ENCODE measurements around the gene ANGPTL1. TPM values are rescaled to one million over a fixed set of nuclear protein-coding genes. Genes with fewer than 3 reads are reported as not detected.

Gene ANGPTL1
- total and polyA plus RNA-seq, 2 of the 8 experiments (the other 6 are each of a cell fraction or from before 2014, with no cell fraction given), result not detected

DNA sequence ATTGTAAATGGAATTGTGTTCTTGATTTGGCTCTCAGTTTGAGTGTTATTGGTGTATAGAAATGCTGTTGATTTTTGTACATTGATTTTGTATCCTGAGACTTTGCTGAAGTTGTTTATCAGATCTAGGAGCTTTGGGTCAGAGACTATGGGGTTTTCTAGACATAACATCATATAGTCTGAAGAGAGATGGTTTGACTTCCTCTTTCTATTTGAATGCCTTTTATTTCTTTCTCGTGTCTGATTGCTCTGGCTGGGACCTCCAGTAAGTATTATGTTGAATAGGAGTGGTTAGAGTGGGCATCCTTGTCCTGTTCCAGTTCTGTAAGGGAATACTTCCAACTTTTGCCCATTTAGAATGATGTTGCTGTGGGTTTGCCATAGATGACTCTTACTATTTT lies 39.1 kb upstream of the ANGPTL1 start:
- Histone ChIP-seq H4K8ac (ENCODE audit: extremely low read depth, insufficient read depth, low read length) (no peak overlapping the region), H4K20me1 (replicated peaks in 1 of 2; ENCODE audit: control insufficient read depth in 1 of 2, insufficient read depth in 2 of 2, low read length in 2 of 2) (no peaks in the 10 kb centered on the region), H3K4me3 (ENCODE audit: extremely low read depth in 1 of 4, insufficient read depth in 2 of 4, low read depth in 3 of 4, low read length in 4 of 4) (no peak overlapping the region), H3K23ac (ENCODE audit: insufficient read length) (no peak overlapping the region), H3K4me2 (ENCODE audit: insufficient read depth in 1 of 2, low read depth in 2 of 2, low read length in 2 of 2) (no peak overlapping the region), H3K27me3 (replicated peaks in 1 of 4; ENCODE audit: control insufficient read depth in 3 of 4, extremely low read depth in 1 of 4, insufficient read depth in 3 of 4, low read length in 3 of 4) (no peaks in the 10 kb centered on the region), H3K27ac (ENCODE audit: low read depth, low read length) (no peak overlapping the region), H3K79me2 (ENCODE audit: control insufficient read depth in 1 of 2, insufficient read depth in 2 of 2, low read length in 2 of 2) (no peaks in the 10 kb centered on the region), H3K4me1 (replicated peaks in 1 of 4; ENCODE audit: control insufficient read depth in 3 of 4, insufficient read depth in 4 of 4, low read length in 3 of 4) (no peaks in the 10 kb centered on the region), H3K36me3 (ENCODE audit: control insufficient read depth in 2 of 4, insufficient read depth in 4 of 4, low read length in 3 of 4) (peaks cover 0 to 10% (median 3%) of the 10 kb centered on the region in 4 experiments; a peak in 4 of 8 replicates), H4K91ac (replicated peaks; ENCODE audit: insufficient read length, low read length) (no peak overlapping the region), H2BK20ac (ENCODE audit: low read length) (no peak overlapping the region), H4K5ac (ENCODE audit: insufficient read length, low read depth, low read length) (no peak overlapping the region), H2BK15ac (ENCODE audit: low read length) (no peak overlapping the region), H2AFZ (ENCODE audit: low read length) (no peak overlapping the region), H2BK120ac (replicated peaks; ENCODE audit: low read depth, low read length) (no peak overlapping the region), H3K14ac (ENCODE audit: insufficient read length) (no peak overlapping the region), H3K9me3 (ENCODE audit: insufficient read depth in 2 of 2, low read depth in 1 of 2, low read length in 1 of 2) (no peaks in the 10 kb centered on the region), H3K18ac (ENCODE audit: extremely low read depth, low read length) (no peak overlapping the region), H2AK5ac (ENCODE audit: low read depth, low read length) (no peak overlapping the region), H3K9ac (replicated peaks in 1 of 4; ENCODE audit: extremely low read depth in 1 of 4, low read depth in 3 of 4, low read length in 3 of 4) (no peak overlapping the region), H3K79me1 (ENCODE audit: low read depth, low read length) (no peaks in the 10 kb centered on the region), H2BK5ac (ENCODE audit: low read depth, low read length) (no peak overlapping the region), H3K4ac (replicated peaks; ENCODE audit: insufficient read length, low read depth, low read length) (no peak overlapping the region), H3K23me2 (ENCODE audit: low read depth, low read length) (no peaks in the 10 kb centered on the region), H3K56ac (replicated peaks; ENCODE audit: insufficient read length, low read depth, low read length) (no peak overlapping the region), H2BK12ac (ENCODE audit: low read depth, low read length) (no peak overlapping the region)
- DNase-seq (ENCODE audit: low read depth in 1 of 2, low spot score in 2 of 2) (no peak), FAIRE-seq (no peak)
- ChIA-PET POLR2A (ENCODE audit: partially characterized antibody) (no interaction called here), CTCF (ENCODE audit: partially characterized antibody) (interaction anchor here (0.8 kb wide), 1 partner anchor 28 kb away, joined by 3 read pairs; no protein-coding TSS in a partner anchor)
- 82% methylated on average over 1 of the region's 1 CpG; no CpG with 5 or more reads in 1 of the 2 experiments for WGBS, 2 experiments (ENCODE audit: extremely low coverage in 1 of 2, insufficient coverage in 1 of 2, insufficient read length in 1 of 2, insufficient replicate concordance in 2 of 2, low coverage in 1 of 2, low lambda C conversion rate in 2 of 2, missing lambda C conversion rate in 1 of 2)
- TF ChIP-seq RBBP5 (IDR thresholded peaks at IDR 0.05; ENCODE audit: borderline replicate concordance, low read depth, low read length) (no peak), PHF8 (conservative IDR thresholded peaks at IDR 0.05; ENCODE audit: low read depth, low read length) (no peak)
- TF ChIP-seq, protein P1, sequence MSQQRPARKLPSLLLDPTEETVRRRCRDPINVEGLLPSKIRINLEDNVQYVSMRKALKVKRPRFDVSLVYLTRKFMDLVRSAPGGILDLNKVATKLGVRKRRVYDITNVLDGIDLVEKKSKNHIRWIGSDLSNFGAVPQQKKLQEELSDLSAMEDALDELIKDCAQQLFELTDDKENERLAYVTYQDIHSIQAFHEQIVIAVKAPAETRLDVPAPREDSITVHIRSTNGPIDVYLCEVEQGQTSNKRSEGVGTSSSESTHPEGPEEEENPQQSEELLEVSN (IDR thresholded peaks at IDR 0.05), result no peak
- TF ChIP-seq, protein P2, sequence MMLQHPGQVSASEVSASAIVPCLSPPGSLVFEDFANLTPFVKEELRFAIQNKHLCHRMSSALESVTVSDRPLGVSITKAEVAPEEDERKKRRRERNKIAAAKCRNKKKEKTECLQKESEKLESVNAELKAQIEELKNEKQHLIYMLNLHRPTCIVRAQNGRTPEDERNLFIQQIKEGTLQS (IDR thresholded peaks at IDR 0.05; ENCODE audit: insufficient read depth, low read depth, low read length), result no peak

Measured in H1 (cell line).